ENCODE results near the gene DAZAP1. TPM values are rescaled to one million over a fixed set of nuclear protein-coding genes. Genes with fewer than 3 reads are reported as not detected.

Gene DAZAP1
- total RNA-seq, 1 experiment from 2014 or later: 246 TPM

DNA sequence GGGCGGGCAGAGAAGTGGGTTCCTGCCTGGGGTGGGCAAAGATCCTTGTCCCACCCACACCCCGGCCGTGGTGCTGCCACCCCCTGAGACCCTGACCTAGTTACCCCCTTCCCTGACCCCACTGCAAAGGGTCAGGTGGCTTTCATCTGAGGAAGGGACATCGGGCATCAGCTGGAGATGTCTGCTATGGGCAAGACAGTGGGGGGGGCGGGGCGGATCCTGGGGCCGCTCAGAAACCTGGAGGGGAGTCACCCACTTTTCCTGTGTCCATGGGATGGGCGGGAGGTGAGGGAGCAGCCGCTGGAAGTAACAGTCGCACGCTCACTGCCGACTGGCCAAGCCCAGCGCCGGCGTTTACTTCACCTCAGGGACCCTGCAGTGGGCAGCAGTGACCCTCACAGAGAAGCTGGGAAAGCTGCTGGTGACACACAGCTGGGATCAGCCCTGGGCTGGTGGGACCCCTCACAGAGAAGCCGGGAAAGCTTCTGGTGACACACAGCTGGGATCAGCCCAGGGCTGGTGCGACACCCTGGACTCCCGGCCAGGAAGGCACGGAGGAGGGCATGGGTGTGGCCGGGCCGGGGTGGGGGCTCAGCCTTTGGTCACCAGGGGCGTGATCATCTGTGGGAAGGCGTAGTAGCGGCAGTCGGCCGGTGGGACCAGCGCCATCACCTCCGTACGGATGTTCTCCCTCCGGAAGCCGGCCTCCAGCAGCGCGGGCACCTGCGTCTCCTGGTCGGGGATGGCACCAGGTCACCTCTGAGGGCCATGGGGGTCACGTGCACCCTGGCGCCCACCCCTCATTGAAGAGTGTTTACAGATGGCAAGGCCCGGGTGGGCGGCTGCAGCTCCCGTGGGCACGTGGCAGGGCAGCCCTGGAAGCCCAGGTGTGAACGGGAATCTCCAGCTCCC, 10.4 kb upstream of the DAZAP1 start:
- H3K4me3 Mint-ChIP-seq (ENCODE audit: unreplicated experiment): no peak overlapping the region
- H3K27ac Mint-ChIP-seq (ENCODE audit: low read depth, unreplicated experiment): no peak overlapping the region
- TF ChIP-seq, protein P1, sequence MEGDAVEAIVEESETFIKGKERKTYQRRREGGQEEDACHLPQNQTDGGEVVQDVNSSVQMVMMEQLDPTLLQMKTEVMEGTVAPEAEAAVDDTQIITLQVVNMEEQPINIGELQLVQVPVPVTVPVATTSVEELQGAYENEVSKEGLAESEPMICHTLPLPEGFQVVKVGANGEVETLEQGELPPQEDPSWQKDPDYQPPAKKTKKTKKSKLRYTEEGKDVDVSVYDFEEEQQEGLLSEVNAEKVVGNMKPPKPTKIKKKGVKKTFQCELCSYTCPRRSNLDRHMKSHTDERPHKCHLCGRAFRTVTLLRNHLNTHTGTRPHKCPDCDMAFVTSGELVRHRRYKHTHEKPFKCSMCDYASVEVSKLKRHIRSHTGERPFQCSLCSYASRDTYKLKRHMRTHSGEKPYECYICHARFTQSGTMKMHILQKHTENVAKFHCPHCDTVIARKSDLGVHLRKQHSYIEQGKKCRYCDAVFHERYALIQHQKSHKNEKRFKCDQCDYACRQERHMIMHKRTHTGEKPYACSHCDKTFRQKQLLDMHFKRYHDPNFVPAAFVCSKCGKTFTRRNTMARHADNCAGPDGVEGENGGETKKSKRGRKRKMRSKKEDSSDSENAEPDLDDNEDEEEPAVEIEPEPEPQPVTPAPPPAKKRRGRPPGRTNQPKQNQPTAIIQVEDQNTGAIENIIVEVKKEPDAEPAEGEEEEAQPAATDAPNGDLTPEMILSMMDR (IDR thresholded peaks at IDR 0.05; ENCODE audit: unreplicated experiment): no peak
- ChIA-PET CTCF (no interaction called here), POLR2A (interaction anchor here (0.9 kb wide), 1 partner anchor 12 kb away, joined by 4 read pairs; no protein-coding TSS in a partner anchor)
- no peaks in the 10 kb centered on the region for H3K4me1 Mint-ChIP-seq (ENCODE audit: insufficient read depth, unreplicated experiment)
- H3K27me3 Mint-ChIP-seq (ENCODE audit: insufficient read depth, unreplicated experiment): no peaks in the 10 kb centered on the region
- H3K36me3 Mint-ChIP-seq (ENCODE audit: insufficient read depth, unreplicated experiment): peaks cover 16% of the 10 kb centered on the region
- intact Hi-C loops (cut with micrococcal nuclease): no loop called here
- no peaks in the 10 kb centered on the region for H3K9me3 Mint-ChIP-seq (ENCODE audit: unreplicated experiment)
- no TSS peak for BruUV-seq (replicated peaks)
- DNase-seq (ENCODE audit: unreplicated experiment): no peak

- H3K36me3 Mint-ChIP-seq (ENCODE audit: insufficient read depth, unreplicated experiment): peaks cover 8% of the 10 kb centered on the region
Observed at GRCh38 chr19:1397838-1398237, 9.5 kb upstream of the DAZAP1 start.

GRCh38 chr19:1399079-1399478, 8.3 kb upstream of the DAZAP1 start:
- Mint-ChIP-seq H3K9me3 (ENCODE audit: unreplicated experiment) (no peaks in the 10 kb centered on the region), H3K4me3 (ENCODE audit: unreplicated experiment) (no peak overlapping the region), H3K27me3 (ENCODE audit: insufficient read depth, unreplicated experiment) (no peaks in the 10 kb centered on the region), H3K36me3 (ENCODE audit: insufficient read depth, unreplicated experiment) (no peaks in the 10 kb centered on the region), H3K4me1 (ENCODE audit: insufficient read depth, unreplicated experiment) (peaks cover 11% of the 10 kb centered on the region), H3K27ac (ENCODE audit: low read depth, unreplicated experiment) (no peak overlapping the region)
- DNase-seq (ENCODE audit: unreplicated experiment): no peak
- POLR2A ChIA-PET: no interaction called here
- intact Hi-C loops (cut with micrococcal nuclease): no loop called here
- TF ChIP-seq, protein P1 (IDR thresholded peaks at IDR 0.05; ENCODE audit: unreplicated experiment): no peak
- no TSS peak for BruUV-seq (replicated peaks)
- CTCF ChIA-PET: interaction anchor here (0.6 to 0.7 kb wide), 2 partner anchors 199 to 698 kb away, joined by 3 to 5 read pairs; no protein-coding TSS in a partner anchor

More at GRCh38 chr19:1397838-1398237, 9.5 kb upstream of the DAZAP1 start:
- POLR2A ChIA-PET: interaction anchor here (0.9 kb wide), 1 partner anchor 13 kb away, joined by 4 read pairs; no protein-coding TSS in a partner anchor
- Mint-ChIP-seq H3K9me3 (ENCODE audit: unreplicated experiment) (no peaks in the 10 kb centered on the region), H3K4me3 (ENCODE audit: unreplicated experiment) (no peak overlapping the region), H3K4me1 (ENCODE audit: insufficient read depth, unreplicated experiment) (peaks cover 4% of the 10 kb centered on the region), H3K27ac (ENCODE audit: low read depth, unreplicated experiment) (no peak overlapping the region), H3K27me3 (ENCODE audit: insufficient read depth, unreplicated experiment) (no peaks in the 10 kb centered on the region)
- intact Hi-C loops (cut with micrococcal nuclease): no loop called here
- CTCF ChIA-PET: no interaction called here
- BruUV-seq (replicated peaks): no TSS peak
- DNase-seq (ENCODE audit: unreplicated experiment): no peak
- TF ChIP-seq, protein P1 (IDR thresholded peaks at IDR 0.05; ENCODE audit: unreplicated experiment): no peak

GRCh38 chr19:1399745-1400144, 7.6 kb upstream of the DAZAP1 start:
- intact Hi-C loops (cut with micrococcal nuclease): no loop called here
- ChIA-PET POLR2A (no interaction called here), CTCF (interaction anchor here (0.6 to 0.7 kb wide), 2 partner anchors 198 to 697 kb away, joined by 3 to 5 read pairs; no protein-coding TSS in a partner anchor)
- no peaks in the 10 kb centered on the region for H3K27me3 Mint-ChIP-seq (ENCODE audit: insufficient read depth, unreplicated experiment)
- TF ChIP-seq, protein P1 (IDR thresholded peaks at IDR 0.05; ENCODE audit: unreplicated experiment): no peak
- H3K4me1 Mint-ChIP-seq (ENCODE audit: insufficient read depth, unreplicated experiment): peaks cover 11% of the 10 kb centered on the region
- no peak overlapping the region for H3K27ac Mint-ChIP-seq (ENCODE audit: low read depth, unreplicated experiment)
- H3K36me3 Mint-ChIP-seq (ENCODE audit: insufficient read depth, unreplicated experiment): no peaks in the 10 kb centered on the region
- H3K9me3 Mint-ChIP-seq (ENCODE audit: unreplicated experiment): no peaks in the 10 kb centered on the region
- H3K4me3 Mint-ChIP-seq (ENCODE audit: unreplicated experiment): no peak overlapping the region
- DNase-seq (ENCODE audit: unreplicated experiment): no peak
- BruUV-seq (replicated peaks): no TSS peak
